ENCODE measurements around the gene KLF13.
A peak's percentile ranks its signal among the peaks of the same experiment; 100 is the strongest.

Gene KLF13

DNA sequence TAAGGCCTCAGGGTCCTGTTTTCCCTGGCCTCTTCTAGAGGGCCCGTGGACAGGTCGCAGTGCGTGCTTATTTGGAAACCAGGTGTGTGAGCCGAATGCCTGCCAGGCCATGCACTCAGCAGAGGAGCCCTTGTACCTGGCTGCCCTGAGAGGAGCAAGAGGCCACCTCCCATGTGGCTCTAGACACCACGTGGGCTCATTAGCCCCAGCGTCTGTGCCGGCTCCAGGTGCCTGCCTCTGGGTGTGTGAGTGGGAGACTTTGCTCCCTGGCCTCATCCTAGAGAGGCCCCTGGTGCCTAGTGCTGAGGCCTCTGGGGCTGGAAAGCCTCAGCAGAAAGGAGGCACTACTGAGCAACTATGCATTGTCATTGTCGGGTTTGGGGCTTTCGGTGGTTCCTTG, 50.4 kb downstream of the KLF13 start:
- Mint-ChIP-seq H3K27ac (no peak overlapping the region), H3K4me3 (no peak overlapping the region), H3K4me1 (peaks cover 18% of the 10 kb centered on the region)

DNA sequence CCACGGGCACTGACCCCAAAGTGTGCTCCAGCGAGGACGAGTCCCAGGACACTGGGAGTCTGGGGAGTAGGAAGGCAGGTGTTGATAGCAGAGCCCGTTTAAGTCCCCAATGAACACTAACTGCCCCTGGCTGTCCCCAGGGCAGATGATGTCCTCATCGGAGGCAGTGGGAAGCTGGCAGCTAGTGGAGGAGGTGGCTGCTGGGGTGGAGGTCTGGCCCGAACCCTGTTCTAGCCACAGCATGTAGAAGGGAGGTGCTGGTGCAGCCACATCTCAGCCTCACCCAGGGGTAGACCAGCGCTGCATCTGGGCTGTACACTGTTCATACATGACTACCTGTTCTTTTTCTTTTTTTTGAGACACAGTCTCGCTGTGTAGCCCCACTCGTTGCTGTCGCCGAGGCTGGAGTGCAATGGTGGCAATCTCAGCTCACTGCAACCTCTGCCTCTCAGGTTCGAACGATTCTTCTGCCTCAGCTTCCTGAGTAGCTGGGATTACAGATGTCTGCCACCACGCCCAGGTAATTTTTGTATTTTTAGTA, 51.8 kb downstream of the KLF13 start:
- Mint-ChIP-seq H3K27ac (peak overlapping the region in 1 of 3 experiments; percentile 70), H3K4me3 (no peak overlapping the region), H3K36me3 (ENCODE audit: low read depth) (peaks cover 21% of the 10 kb centered on the region), H3K27me3 (ENCODE audit: low read depth) (no peaks in the 10 kb centered on the region), H3K4me1 (peaks cover 18% of the 10 kb centered on the region), H3K9me3 (peaks cover 5% of the 10 kb centered on the region)
- TF ChIP-seq, protein P1, sequence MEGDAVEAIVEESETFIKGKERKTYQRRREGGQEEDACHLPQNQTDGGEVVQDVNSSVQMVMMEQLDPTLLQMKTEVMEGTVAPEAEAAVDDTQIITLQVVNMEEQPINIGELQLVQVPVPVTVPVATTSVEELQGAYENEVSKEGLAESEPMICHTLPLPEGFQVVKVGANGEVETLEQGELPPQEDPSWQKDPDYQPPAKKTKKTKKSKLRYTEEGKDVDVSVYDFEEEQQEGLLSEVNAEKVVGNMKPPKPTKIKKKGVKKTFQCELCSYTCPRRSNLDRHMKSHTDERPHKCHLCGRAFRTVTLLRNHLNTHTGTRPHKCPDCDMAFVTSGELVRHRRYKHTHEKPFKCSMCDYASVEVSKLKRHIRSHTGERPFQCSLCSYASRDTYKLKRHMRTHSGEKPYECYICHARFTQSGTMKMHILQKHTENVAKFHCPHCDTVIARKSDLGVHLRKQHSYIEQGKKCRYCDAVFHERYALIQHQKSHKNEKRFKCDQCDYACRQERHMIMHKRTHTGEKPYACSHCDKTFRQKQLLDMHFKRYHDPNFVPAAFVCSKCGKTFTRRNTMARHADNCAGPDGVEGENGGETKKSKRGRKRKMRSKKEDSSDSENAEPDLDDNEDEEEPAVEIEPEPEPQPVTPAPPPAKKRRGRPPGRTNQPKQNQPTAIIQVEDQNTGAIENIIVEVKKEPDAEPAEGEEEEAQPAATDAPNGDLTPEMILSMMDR (IDR thresholded peaks at IDR 0.05; ENCODE audit: unreplicated experiment in 3 of 3) = no peak

More for the DNA sequence above, 50.4 kb downstream of the KLF13 start:
- Mint-ChIP-seq H3K9me3 (peaks cover 5% of the 10 kb centered on the region), H3K27me3 (ENCODE audit: low read depth) (no peaks in the 10 kb centered on the region), H3K36me3 (ENCODE audit: low read depth) (peaks cover 30% of the 10 kb centered on the region)
- TF ChIP-seq, protein P1 (IDR thresholded peaks at IDR 0.05; ENCODE audit: unreplicated experiment in 3 of 3) = no peak

DNA sequence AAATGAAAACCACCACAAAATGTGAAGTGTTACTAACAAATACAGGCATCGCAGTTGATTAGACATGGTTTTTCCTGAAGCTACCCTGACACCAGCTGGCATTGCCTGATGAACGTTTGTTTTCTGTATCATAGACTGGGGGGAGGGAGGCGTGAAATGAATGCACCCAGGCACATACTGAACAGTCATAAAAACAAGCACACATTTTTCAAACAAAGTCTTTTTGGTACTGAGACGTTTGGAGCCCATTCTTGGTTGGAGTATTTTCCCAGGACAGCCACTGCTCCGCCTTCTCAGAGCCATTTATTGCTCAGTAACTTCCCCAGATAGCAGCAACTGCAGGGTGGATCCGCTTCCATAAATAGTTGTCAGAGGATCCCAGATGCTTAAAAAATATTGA, 52.4 kb downstream of the KLF13 start:
- peaks cover 21% of the 10 kb centered on the region for H3K36me3 Mint-ChIP-seq (ENCODE audit: low read depth)
- TF ChIP-seq, protein P1 (IDR thresholded peaks at IDR 0.05; ENCODE audit: unreplicated experiment in 3 of 3) = no peak
- peak overlapping the region in 1 of 3 experiments; percentile 70 for H3K27ac Mint-ChIP-seq
- H3K4me3 Mint-ChIP-seq = no peak overlapping the region
- H3K4me1 Mint-ChIP-seq = peaks cover 18% of the 10 kb centered on the region
- H3K27me3 Mint-ChIP-seq (ENCODE audit: low read depth) = no peaks in the 10 kb centered on the region
- H3K9me3 Mint-ChIP-seq = peaks cover 5% of the 10 kb centered on the region

DNA sequence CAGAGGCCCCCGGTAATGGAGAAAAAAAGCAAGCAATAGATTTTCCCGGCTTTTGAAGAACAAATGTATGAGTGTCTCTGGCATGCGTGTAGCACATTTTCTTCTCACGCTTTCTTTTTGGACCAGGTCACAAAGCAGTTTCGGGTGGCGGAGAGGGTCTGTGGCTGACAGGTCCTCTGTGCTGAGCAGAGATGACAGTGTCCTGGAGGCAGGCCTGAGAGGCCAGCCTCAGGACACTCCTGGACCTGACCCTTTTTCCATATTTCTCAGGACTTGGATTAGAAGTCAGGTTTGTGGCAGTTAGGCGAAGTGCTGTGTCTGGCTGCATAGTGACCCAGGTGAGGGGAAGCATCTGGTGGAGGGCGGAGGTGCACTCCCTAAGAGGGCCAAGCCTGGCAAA, 52.9 kb downstream of the KLF13 start:
- H3K27ac Mint-ChIP-seq = peak overlapping the region in 1 of 3 experiments; percentile 24
- no peak overlapping the region for H3K4me3 Mint-ChIP-seq
- H3K36me3 Mint-ChIP-seq (ENCODE audit: low read depth) = peaks cover 21% of the 10 kb centered on the region
- peaks cover 18% of the 10 kb centered on the region for H3K4me1 Mint-ChIP-seq
- no peaks in the 10 kb centered on the region for H3K27me3 Mint-ChIP-seq (ENCODE audit: low read depth)
- H3K9me3 Mint-ChIP-seq = peaks cover 5% of the 10 kb centered on the region
- TF ChIP-seq, protein P1 (IDR thresholded peaks at IDR 0.05; ENCODE audit: unreplicated experiment in 3 of 3) = no peak

DNA sequence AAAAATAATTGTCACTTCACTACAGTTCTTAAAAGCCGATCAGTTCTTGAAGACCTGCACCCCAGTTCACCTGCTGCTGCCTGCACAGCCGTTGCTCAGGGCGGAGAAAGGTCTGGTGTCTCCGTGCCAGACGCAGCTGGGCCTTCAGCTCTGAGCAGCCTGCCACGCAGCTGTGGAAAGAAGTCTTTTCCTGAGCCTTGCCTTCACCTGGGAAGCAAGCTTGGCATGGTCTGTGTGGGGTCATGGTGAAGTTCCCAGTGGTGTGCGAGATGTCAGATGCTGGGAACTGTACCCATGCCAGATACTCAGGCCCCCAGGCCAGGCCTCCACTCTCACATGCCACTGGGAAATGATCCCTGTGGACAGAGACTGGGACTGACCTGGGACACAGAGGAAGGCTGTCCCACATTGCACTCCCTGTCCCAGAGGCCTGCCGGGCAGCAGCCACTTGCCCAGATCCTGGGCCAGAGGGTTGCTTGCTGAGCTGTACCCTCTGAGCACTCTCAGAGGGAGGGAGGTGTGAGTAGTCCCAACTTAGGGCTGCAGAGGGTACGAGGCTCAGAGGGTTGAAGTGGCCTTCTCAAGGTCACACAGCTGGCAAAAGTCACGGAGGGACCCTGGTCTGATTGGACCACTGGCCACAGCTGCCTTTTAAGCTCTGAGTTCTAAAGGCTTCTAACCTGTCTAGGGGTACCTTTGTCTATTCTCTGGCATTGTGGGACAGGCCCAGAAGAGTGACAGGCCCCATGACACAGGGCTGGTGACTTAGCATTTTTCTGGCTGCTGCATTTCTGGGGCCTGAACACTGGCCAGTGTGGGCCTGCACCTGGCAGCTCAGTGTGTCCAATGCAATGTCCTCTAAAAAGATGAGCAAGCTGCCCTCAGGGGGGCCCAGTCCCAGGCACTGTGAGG, 55.4 kb downstream of the KLF13 start:
- TF ChIP-seq, protein P1 (IDR thresholded peaks at IDR 0.05; ENCODE audit: unreplicated experiment in 3 of 3) = no peak
- no peaks in the 10 kb centered on the region for H3K27me3 Mint-ChIP-seq (ENCODE audit: low read depth)
- H3K36me3 Mint-ChIP-seq (ENCODE audit: low read depth) = peaks cover 21% of the 10 kb centered on the region
- peaks cover 18% of the 10 kb centered on the region for H3K4me1 Mint-ChIP-seq
- H3K27ac Mint-ChIP-seq = peak overlapping the region in 1 of 3 experiments; percentile 97
- H3K4me3 Mint-ChIP-seq = no peak overlapping the region
- H3K9me3 Mint-ChIP-seq = peaks cover 7% of the 10 kb centered on the region
